Prostate gland (tissue), 2 donors: Measurements from ENCODE around the gene FAM53B. TPM values are rescaled to one million over a fixed set of nuclear protein-coding genes. Genes with fewer than 3 reads are reported as not detected.

Source experiments
- DNase-seq: peaks from one replicate; pipeline ENCODE4 v3.0.0-alpha.2; 2019; ENCODE audit warnings: low spot score
- H3K27ac ChIP-seq, 2 donors: fragments of 200-600 bp; sonication (generic); 2 replicates each; pipeline ENCODE4 v1.5.1; 2017 to 2019
- H3K27me3 ChIP-seq: fragments of 200-600 bp; sonication (generic); replicated peaks from 2 replicates; pipeline ENCODE4 v1.5.1; 2019; ENCODE audit not compliant: insufficient read depth
- H3K36me3 ChIP-seq, 2 donors: fragments of 200-600 bp; sonication (generic); 1 replicate in 1 of 2; 2 replicates in 1 of 2; pipeline versions ENCODE4 v1.5.1 to v1.8.1; 2017 to 2019
- H3K4me1 ChIP-seq: fragments of 200-600 bp; sonication (generic); replicated peaks from 2 replicates; pipeline ENCODE4 v1.5.1; 2019
- H3K4me3 ChIP-seq, 2 donors: fragments of 200-600 bp; sonication (generic); 2 replicates each; pipeline ENCODE4 v1.5.1; 2017 to 2019
- H3K9me3 ChIP-seq: fragments of 200-600 bp; sonication (generic); 2 replicates; pipeline ENCODE4 v1.5.1; 2017
- CTCF ChIP-seq, 4 experiments: fragments of 200-600 bp in 2 of 4; fragments of 450-650 bp in 2 of 4; sonication (generic) in 2 of 4; IDR thresholded peaks; 1 replicate in 3 of 4; 2 replicates in 1 of 4; pipeline ENCODE4 v1.5.1; 2016 to 2019; ENCODE audit warnings: antibody characterized with exemption in 4 of 4, mild to moderate bottlenecking in 2 of 4, moderate library complexity in 2 of 4
- POLR2A ChIP-seq: fragments of 450-650 bp; IDR thresholded peaks from one replicate; pipeline ENCODE4 v1.6.1; 2016; ENCODE audit warnings: antibody characterized with exemption, mild to moderate bottlenecking
- POLR2AphosphoS5 ChIP-seq: sonication (generic); formaldehyde crosslinking; IDR thresholded peaks from one replicate; pipeline ENCODE4 v1.6.1; 2017; ENCODE audit warnings: antibody characterized with exemption
- WGBS: methylation state at CpG from one replicate; pipeline ENCODE4 v1.1.5; 2018; 5-methylcytosine and 5-hydroxymethylcytosine counted together
- intact Hi-C: fragments of 100-400 bp; cut with DNase I; formaldehyde crosslinking; loops from one replicate; pipeline ENCODE4 v1.14.2; 2022
- total RNA-seq, 2 donors: library from RNA; depleted of rRNA; stranded (reverse); fragments of >200 nt; gene quantifications; one replicate each; pipeline ENCODE4 v1.1.0, GENCODE V29; 2016

Gene FAM53B
- total RNA-seq, 2 donors from 2014 or later: 28.9 to 101 TPM

GRCh38 chr10:124675261-124675660 is 68.9 kb downstream of the FAM53B start:
- Histone ChIP-seq H3K27me3 (no peaks in the 10 kb centered on the region), H3K9me3 (no peaks in the 10 kb centered on the region), H3K4me3 (no peak overlapping the region), H3K4me1 (no peaks in the 10 kb centered on the region), H3K27ac (no peak overlapping the region), H3K36me3 (no peaks in the 10 kb centered on the region)
- no peak for DNase-seq
- no peak for TF ChIP-seq CTCF (IDR thresholded peaks at IDR 0.05)
- TF ChIP-seq POLR2A: no peak
- no peak for TF ChIP-seq POLR2AphosphoS5
- 82% methylated on average over 6 of the region's 6 CpGs for WGBS
- intact Hi-C loops: no loop called here

- Histone ChIP-seq H3K9me3 (no peaks in the 10 kb centered on the region), H3K4me3 (no peak overlapping the region), H3K27me3 (no peaks in the 10 kb centered on the region), H3K36me3 (no peaks in the 10 kb centered on the region), H3K27ac (no peak overlapping the region), H3K4me1 (no peaks in the 10 kb centered on the region)
- intact Hi-C loops: no loop called here
- no peak for TF ChIP-seq CTCF (IDR thresholded peaks at IDR 0.05)
- TF ChIP-seq POLR2A: no peak
- no peak for TF ChIP-seq POLR2AphosphoS5
- no peak for DNase-seq
- 82% methylated on average over 9 of the region's 9 CpGs for WGBS
These were observed 69.4 kb downstream of the FAM53B start for GRCh38 chr10:124674768-124675222.

- no peaks in the 10 kb centered on the region for H3K36me3 ChIP-seq
- no peak overlapping the region for H3K27ac ChIP-seq
- intact Hi-C loops: no loop called here
- no peak overlapping the region for H3K4me3 ChIP-seq
- no peak for DNase-seq
- 64% methylated on average over 16 of the region's 16 CpGs for WGBS
- H3K9me3 ChIP-seq: no peaks in the 10 kb centered on the region
- no peaks in the 10 kb centered on the region for H3K27me3 ChIP-seq
- TF ChIP-seq POLR2AphosphoS5 (no peak), CTCF (IDR thresholded peaks at IDR 0.05) (no peak), POLR2A (no peak)
- no peaks in the 10 kb centered on the region for H3K4me1 ChIP-seq
These were observed 72.0 kb downstream of the FAM53B start for GRCh38 chr10:124672181-124672638.

- no peak overlapping the region for H3K4me3 ChIP-seq
- DNase-seq: no peak
- H3K36me3 ChIP-seq: no peaks in the 10 kb centered on the region
- 61% methylated on average over 8 of the region's 8 CpGs for WGBS
- H3K9me3 ChIP-seq: no peaks in the 10 kb centered on the region
- intact Hi-C loops: no loop called here
- no peak for TF ChIP-seq POLR2AphosphoS5
- TF ChIP-seq POLR2A: no peak
- no peak for TF ChIP-seq CTCF (IDR thresholded peaks at IDR 0.05)
- no peaks in the 10 kb centered on the region for H3K27me3 ChIP-seq
- no peaks in the 10 kb centered on the region for H3K4me1 ChIP-seq
- no peak overlapping the region for H3K27ac ChIP-seq
These were observed 72.6 kb downstream of the FAM53B start for GRCh38 chr10:124671486-124672075.

- H3K27ac ChIP-seq: no peak overlapping the region
- 81% methylated on average over 13 of the region's 13 CpGs for WGBS
- intact Hi-C loops: no loop called here
- no peaks in the 10 kb centered on the region for H3K4me1 ChIP-seq
- H3K27me3 ChIP-seq: no peaks in the 10 kb centered on the region
- H3K36me3 ChIP-seq: no peaks in the 10 kb centered on the region
- no peak for TF ChIP-seq POLR2A
- TF ChIP-seq CTCF (IDR thresholded peaks at IDR 0.05): no peak
- TF ChIP-seq POLR2AphosphoS5: no peak
- H3K4me3 ChIP-seq: no peak overlapping the region
- H3K9me3 ChIP-seq: no peaks in the 10 kb centered on the region
- no peak for DNase-seq
These were observed 73.3 kb downstream of the FAM53B start for GRCh38 chr10:124670849-124671248.
